NCI-H1694 treated with DMSO at 0.1 percent for 48 hours (cell line): Measurements from ENCODE around the gene NFIB.
A peak's percentile ranks its signal among the peaks of the same experiment; 100 is the strongest.

Experiments used
- DNase-seq: peaks from one replicate; lab custom pipeline; 2025; lab: John Stamatoyannopoulos, UW

Gene NFIB

DNA sequence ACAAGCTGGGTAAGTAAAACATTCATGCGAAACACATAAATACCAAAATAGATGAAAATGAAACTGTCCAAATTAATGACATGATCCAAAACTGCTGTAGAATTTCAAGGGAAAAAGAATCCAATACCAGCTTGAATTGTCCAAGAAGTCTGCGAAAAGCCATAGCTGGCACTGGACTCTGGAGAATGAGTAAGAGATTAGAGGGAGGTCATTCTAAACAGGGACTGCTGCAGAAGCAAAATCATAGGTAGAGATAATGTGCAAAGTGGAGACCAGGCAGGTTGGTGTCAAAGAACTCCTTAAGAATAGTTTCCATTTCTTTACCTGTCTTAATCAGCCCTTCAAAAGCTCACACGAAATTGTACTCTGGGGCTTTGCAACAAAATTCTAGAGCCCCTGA lies 162.5 kb downstream of the NFIB start:
- DNase-seq = no peak

DNA sequence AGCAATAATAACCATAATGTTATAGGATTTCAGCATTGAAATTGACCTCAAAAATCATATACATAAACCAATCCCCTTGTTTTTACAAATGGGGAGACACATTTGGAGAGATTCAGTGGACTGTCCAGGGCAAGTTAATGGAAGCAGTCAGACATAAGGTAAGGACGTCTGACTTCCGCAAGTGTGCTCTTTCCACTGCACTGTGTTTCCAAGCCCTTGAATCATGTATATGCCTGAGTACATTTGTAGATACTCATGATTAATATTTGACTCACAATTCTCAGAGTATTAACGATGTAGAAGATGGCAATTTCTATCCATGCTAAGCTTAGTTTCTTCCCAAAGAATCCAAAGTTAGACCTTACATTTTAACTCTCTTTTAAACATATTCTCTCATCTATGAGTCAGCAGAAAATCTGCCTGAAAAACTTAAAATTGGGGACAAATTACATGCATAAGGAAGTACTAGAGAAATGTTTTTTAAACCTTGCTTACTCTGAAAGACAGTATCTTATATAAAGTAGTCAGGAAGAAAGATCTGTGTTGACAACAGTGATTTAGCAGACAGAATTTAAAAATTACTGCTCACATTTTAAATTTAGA lies 165.3 kb downstream of the NFIB start:
- DNase-seq = no peak

DNA sequence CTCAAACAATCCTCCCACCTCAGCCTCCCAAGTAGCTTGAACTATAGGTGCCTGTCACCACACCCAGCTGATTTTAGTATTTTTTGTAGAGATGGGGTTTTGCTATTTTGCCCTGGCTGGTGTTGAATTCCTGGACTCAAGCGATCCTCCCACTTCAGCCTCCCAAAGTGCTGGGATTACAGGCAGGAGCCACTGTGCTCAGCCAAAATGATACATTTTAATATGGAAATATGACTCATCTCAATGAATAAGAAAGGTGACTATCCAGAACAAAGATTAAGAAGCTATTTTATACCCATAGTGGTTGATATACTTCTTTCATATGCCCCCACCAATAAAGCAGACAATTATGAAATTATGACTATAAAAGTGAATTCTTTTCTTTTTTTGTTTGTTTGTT lies 166.2 kb downstream of the NFIB start:
- no peak for DNase-seq

DNA sequence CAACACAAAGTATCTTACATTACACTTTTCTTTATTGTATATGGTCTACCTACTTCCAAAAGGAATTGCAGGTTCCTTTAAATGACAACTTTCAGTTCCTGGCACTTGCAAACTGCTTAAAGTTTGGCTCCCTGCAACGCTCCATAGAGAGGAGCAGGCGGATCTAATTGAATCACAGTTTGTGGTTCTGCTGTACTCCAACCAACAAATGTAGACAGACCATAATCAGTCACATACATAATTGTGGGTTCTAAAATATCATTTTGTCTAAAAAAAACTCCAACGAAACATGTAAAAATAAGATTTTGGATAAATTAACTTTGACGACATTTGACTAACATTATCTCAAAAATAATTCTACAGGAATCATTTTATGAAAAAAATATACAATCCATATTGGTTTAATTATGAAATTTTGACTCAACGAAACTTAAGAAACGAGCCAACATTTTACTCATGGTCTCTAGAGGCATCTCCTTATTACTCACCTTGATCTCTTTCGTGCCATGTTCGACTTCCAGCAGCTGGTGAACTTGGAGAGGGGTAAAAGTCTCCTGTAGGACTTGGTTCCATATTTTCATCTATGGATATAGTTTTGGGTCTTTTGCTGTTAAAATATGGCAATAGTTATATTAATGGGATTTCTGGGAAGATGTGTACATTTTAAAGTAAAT lies 167.6 kb downstream of the NFIB start:
- no peak for DNase-seq

DNA sequence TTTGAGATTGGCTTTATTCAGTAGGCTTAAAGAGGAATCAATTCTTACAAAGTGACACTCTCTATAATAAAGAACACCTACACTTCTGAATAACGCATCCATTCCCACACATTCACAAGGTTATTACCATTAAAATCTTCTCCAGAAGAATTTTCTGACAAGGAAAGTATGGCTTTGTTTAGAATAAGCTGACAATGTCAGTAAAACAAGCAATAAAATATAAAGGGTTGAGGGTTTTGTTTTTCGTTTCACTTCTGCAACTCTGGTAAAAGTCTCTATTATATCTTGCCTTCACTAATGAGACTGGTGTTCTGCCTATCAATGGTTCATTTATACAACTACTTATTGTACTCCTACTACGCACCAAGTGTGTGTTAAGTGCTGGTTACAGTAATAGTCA lies 169.7 kb downstream of the NFIB start:
- DNase-seq = no peak

DNA sequence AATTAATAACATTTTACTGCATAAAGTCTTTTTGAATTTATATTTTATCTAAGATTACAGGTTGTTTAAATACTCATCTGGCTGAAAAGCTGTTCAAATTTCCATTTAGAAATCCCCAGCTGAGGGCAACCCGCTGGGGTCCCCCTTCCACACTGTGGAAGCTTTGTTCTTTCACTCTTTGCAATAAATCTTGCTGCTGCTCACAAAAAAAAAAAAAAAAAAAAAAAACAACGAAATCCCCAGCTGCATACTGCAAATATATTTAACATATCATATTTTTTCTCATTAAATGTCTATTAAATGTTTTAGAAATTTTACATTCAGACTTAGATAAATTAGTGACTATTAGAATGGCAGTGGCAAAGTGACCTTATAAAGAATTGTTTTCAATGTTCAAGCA lies 172.2 kb downstream of the NFIB start:
- DNase-seq = no peak

DNA sequence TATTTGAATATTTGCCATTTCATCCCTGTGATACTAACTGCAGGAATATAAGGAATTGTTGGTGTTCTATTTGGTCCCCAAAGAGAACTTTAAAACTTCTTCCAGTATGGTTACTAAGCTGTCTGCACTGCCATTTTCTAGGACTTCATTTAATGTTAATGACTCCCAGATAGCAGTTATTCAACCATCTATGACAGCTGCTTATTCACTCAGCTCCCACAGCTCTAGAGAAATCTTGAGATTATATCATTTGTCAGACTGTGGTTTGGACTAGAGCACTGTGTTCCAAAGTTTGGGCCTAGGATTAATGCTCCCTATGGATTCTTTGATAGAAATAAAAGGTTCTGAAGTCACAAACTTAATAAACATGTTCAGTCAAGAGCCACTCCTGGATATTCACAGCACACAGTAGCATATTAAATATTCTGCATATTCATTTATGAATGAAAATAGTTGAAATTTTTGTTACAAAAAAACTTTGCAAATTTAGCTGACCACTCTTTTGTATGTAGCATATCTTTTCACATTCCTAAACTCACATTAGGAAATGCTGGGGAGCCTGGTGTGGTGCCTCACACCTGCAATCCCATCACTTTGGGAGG lies 173.7 kb downstream of the NFIB start:
- DNase-seq = no peak

DNA sequence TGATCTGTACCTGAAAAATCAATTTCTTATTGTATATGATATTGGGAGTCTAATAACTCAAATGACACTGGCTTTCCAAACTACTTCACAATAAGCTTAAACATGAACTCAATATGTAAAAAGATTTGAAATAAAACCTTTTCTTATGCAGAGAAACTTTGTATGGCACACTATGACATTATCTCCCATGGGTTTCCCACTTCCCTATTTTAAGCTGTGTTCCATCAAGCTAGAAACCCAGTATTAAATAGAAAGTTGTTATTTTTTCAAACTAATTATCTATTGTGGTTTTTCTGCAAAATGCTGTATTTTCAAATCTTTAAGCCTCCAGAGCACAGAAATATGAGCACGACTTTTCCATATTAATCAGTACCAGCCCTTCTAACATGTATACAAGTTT lies 174.7 kb downstream of the NFIB start:
- no peak for DNase-seq

DNA sequence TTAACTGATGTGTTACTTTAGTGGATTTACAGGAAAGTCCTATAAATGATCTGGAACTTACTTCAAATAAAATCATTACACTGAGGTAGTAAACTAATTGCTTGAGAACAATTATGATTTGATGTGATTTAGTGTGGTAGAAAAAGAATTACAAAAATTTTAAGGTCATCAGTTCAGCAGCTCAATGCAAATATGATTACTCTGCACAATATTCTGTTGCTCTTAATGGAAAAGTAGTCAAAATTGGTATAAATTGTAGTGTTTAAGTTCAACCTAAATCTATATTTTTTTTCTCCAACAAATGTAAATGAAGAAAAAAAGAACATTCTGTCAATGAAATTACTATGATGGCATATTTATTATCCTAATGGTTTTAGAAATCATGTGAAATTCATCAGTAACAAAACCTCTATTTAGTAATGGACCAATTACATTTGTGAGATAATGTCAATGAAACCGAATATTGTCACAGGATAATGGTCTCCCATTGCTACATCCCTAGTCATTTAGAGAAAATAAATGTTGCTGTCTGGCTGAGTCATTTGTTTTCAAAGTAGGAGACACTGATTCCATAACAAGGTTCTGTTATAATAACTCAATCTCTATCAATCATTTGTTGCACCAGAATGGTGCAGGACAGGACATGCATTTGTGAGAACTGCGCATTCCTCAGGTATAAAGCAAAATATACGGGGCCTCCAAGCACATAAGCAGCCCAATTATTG lies 177.1 kb downstream of the NFIB start:
- no peak for DNase-seq

DNA sequence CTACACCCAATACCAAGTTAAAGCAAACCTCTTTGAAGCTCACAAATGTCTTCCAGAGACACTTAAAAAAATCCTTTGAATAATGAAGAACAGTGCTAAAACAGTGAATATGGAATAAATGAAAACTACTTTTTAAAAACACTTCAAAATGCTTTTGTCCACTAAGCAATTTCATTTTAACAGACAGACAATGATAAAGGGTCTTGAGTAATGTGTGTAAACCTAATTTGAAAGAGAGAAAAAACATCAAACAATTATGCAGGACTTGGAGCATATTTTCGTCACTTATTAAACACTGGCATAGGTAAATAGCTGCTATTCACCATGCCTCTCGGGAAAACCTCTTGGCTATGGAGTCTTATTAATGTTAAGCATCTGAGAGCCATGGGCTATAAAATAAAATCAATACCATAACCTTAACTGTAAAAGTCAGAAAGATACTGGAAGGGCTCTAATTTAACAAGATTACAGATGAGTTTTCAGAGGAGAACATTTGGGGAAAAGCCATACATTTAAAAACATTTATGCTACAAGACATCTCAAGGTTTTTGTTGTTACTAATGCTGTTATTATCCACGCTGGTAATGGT lies 177.8 kb downstream of the NFIB start:
- no peak for DNase-seq

DNA sequence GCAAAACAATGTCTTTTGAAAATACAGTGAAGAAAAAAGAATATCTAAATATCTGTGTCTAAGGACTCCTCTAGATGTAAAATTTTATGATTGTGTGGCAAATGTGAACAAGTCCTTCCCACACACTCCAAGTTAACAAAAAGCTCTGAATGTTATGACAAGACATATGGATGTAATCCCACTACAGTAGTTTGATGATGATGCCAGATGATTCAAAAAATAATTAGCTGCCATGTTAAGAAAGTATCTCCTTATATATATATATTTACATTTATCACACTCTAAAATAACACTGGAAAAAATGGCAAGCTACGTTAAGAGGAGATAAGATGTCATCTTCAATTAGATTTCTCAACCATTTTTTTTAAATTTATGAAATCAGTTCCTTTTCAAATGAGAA lies 178.5 kb downstream of the NFIB start:
- DNase-seq = no peak

DNA sequence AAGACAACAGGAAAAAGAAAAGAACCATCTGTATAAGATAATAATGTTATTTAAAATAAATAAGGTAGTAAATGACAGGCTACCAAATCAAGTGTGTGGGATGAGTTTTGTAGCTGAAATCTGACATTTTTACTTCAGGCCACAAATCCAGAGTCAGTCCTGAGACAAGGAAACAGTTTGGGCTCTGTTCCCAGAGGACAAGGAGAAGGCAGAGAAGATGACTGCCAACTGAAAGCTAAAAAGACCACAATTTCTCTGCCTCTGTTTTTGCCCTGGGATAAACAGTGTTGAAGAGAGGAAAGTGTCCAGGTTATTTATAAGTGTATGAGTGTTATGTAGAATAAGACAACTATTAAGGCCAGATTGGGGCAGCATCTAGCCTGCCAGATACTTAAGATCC lies 180.5 kb downstream of the NFIB start:
- DNase-seq = no peak

DNA sequence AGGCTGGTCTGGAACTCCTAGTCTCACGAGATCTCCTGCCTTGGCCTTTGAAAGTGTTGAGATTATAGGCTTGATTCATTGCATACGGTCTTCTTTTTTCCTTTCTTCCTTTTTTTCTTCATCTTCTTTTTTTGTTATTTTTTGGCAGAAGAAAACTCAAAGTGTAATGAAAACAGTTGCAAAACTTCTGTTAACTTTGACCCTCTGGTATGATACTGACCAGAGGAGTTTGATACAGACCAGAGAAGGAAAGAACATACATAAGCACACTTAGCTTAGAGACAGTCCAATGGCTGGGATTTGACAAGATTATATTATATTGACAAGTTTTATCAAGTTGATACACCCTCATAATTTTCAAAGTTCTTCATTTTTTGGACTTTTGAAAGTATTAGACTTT lies 181.2 kb downstream of the NFIB start:
- DNase-seq = no peak

DNA sequence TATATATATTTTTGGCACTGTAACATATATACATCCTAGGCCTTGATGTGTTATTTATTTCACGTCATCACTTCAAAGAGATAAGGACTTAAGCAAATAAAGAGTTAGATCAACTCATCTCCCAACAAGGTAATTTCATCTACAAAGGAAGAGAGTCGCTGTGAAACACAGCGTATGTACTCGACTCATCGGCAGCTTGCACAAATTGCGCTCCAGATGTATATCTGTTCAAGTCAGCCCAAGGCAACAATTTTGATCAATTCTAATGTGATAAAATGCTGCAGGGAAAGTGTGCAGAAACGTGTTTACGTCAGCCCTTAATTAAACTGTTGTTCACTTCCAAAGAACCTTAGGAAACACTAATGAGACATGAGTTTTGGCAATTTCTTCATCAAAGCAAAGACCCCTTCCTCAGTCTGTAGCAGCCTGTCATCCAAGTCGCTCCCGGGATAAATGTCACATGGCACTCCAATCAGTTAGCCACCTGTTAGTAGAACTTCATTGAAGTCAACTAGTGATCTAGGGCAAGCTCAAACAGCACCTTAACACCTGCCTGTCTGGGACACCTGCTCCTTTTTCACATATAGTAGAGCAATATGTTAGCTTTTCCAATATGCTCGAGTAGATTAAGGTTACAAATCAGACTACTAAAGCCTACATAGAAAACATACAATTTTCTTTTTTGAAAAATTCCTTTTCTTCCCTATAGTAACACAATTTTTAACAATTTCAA lies 182.4 kb downstream of the NFIB start:
- peak; percentile 25 for DNase-seq

DNA sequence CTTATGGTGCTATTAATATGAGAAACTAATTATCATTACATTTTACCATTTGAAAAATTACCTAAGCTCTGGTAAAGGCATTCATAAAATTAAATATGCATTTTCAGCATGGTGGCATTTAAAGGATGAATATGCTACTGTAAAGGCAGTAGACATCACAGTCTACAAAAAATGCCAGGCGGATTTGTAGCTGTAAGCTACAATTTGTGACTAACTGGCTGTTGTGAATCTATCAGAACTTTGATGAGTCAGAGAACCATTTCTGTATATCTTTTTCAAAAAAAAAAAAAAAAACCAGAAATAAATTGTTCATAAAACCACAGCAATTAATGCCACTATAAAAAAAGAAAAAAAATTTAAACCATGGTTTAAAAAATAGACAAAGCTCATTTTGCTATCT lies 186.3 kb downstream of the NFIB start:
- DNase-seq = no peak

DNA sequence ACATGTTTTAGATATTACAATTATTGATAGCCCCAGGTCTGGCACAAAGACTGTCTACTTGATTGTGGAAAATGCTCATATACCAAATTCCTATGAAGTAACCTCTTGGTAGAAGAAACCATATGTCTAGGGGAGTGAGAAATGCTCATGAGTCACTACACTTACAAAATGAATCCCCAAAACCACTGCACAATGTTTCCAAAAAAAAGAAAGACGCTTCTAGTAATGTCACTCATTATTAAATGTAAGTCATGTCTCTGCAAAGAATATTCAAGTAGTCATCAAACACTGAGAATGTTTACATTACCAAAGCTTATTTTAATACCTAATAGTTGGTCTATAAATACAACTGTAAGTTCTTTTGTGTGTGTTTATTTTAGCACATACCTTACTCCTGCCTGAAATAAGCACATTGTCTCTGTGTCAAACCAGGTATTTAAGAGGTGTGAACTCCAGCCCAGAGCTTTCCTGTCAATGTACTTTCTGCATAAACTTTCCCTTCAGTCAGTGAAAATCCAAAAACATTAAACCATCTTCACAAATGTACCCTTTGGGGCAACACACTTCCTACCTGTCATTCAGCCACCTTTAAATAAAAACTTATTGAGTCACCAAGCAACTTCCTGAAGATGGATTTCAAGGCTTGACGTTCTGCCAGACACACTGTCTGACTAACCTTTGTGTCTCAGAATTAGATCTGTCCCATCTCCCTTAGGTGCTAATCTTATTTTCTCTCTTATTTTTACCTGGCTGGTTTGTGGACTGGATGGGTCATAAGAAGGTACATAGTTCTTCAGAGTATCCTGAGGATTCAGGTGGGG lies 194.0 kb downstream of the NFIB start:
- no peak for DNase-seq

DNA sequence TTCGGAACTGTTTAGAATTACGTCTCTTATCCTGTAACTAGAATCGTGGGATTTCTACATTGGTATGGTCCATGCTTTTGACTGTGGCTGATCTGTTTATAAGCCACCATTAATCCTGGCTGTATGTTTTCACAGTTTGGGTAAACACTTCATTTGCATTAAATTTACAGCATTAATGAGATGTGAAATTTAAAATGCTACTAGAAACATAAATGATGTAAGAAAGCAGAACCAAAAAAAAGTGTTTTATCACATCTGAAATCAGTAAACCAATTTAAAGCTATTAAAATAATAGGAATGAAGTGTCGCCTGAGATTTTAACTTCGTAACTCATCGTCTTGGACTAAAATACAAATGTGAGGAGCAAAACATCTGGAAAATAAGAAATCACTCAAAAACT lies 201.7 kb downstream of the NFIB start:
- DNase-seq = no peak

DNA sequence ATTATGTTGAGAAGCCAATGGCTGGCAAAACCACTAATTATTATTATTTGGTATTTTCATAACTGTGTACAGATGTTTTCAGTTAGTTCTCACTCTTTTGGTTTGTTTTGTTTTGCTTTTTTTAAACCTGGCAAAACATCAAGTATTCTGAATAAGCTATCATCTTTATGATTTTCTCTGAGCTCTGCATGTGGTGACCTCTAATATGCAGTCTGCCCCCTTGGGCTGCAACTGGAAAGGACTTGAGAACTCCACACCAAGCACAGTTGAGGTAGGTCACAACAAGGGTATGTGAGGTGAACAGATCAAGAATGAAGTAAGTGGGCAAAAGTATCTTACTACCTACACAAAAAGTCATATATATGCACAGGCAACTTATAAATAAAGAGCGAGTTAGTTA lies 202.2 kb downstream of the NFIB start:
- no peak for DNase-seq

DNA sequence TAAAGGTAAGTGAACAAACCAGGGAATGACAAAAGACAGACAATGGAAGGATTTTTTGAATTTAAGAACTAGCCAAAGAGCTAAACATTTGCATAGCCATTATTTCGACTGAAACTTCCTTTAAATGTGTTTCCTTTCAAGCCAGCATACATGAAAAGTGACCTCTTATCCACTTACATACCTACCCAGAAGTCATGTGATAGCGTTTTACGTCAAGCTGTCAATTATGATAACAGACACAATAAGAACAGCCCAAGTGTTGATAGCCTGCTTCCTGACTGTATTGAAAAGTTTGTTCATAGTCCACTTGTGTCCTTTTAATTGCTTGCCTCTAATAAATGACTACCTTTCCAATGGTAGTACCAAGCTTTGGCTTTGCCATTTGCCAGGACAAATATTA lies 206.0 kb downstream of the NFIB start:
- DNase-seq = no peak

DNA sequence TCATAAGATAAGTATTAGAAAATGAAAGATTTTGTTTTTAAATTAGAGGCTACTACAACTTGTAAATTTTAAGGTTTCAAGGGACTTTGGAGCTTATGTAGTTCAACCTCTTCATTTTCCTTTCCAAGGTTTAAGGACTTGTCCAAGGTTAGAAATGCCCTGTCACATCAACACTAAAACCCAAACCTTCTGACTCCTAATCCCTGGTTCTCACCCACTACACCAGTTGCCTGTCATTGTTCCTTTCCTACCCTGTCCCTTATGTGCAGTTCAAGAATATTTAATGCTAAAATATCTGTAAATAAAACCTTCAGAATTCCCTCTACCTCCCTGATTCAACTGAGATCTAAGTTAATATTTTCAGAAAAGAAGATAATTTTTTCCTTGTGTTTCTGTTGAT lies 206.4 kb downstream of the NFIB start:
- no peak for DNase-seq

DNA sequence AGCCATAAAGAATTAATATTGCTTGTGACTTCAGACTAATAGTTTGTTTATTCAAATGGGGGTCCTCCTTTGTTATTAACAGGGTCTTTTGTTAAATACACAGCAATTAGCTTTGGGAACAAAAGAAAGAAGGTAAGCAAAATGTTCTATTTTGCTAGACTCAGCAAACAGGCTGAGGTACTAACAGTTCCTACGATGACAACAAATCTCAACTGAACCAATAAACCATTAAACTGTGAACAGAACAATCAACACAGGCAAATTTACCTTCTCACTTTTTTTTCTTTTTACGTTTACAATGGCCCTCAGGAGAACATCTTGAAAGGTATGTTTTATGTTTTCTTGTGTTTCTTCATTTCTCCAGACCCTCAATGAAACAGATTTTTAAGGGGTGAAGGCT lies 207.2 kb downstream of the NFIB start:
- no peak for DNase-seq
